Glutamatergic neuron (in vitro differentiated cells): Measurements from ENCODE around the gene NSUN4. TPM values are rescaled to one million over a fixed set of nuclear protein-coding genes. Genes with fewer than 3 reads are reported as not detected.
A peak's percentile ranks its signal among the peaks of the same experiment; 100 is the strongest.

Experiments used
- DNase-seq: peaks from one replicate; pipeline ENCODE4 v3.0.0; 2022
- H3K27ac Mint-ChIP-seq: one replicate; pipeline ENCODE4 v1.8.0; 2020; ENCODE audit warnings: mild to moderate bottlenecking, mixed read lengths, inconsistent platforms; ENCODE audit not compliant: unreplicated experiment
- H3K27me3 Mint-ChIP-seq: one replicate; pipeline ENCODE4 v1.8.0; 2020; ENCODE audit warnings: mild to moderate bottlenecking, moderate library complexity, mixed read lengths, inconsistent platforms; ENCODE audit not compliant: unreplicated experiment
- H3K36me3 Mint-ChIP-seq: one replicate; pipeline ENCODE4 v1.8.0; 2020; ENCODE audit warnings: mild to moderate bottlenecking, mixed read lengths, inconsistent platforms; ENCODE audit not compliant: unreplicated experiment
- H3K4me1 Mint-ChIP-seq: one replicate; pipeline ENCODE4 v1.8.0; 2020; ENCODE audit warnings: mild to moderate bottlenecking, low read depth, mixed read lengths, inconsistent platforms; ENCODE audit not compliant: unreplicated experiment
- H3K4me3 Mint-ChIP-seq: one replicate; pipeline ENCODE4 v1.8.0; 2020; ENCODE audit warnings: mild to moderate bottlenecking, mixed read lengths, inconsistent platforms; ENCODE audit not compliant: unreplicated experiment
- H3K9me3 Mint-ChIP-seq: one replicate; pipeline ENCODE4 v1.8.0; 2020; ENCODE audit warnings: mild to moderate bottlenecking, moderate library complexity, mixed read lengths, inconsistent platforms; ENCODE audit not compliant: unreplicated experiment
- total RNA-seq: library from RNA; stranded (reverse); fragmentation: NEBNext Ultra II Directional; extraction: Animal tissue kit (Norgen Biotek cat#: 25700); gene quantifications from one replicate; pipeline ENCODE4 v1.2.1, GENCODE V29; 2021; ENCODE audit not compliant: unreplicated experiment
- TF ChIP-seq, protein P1 (sequence below): fragments of 200-600 bp; sonication (generic); IDR thresholded peaks from one replicate; pipeline ENCODE4 v1.5.0; 2021; ENCODE audit not compliant: partially characterized antibody, unreplicated experiment

NSUN4 gene
- total RNA-seq, 1 donor from 2014 or later, result 20.2 TPM

DNA sequence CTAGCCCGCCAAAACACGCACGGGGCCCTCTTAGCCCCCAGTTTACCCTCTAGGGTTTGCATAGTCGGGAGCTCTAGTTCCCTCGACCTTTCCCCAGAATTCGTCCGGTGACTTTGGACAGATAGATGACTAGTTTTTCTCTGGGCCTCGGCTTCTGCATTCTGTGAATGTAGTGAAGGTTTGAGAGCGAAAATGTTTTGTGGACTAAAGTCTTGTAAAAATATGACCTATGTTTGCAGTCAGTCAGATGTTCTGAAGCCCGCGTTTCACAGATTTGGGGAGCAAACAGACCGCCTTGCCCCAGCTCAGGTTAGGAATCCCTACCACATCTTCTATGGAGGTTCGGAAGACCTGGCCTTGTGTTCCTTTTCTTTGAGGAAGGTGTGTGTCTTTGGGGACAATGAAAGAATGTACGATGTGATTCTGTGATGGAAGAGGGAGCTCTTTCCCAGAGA lies 36.7 kb upstream of the NSUN4 start:
- H3K9me3 Mint-ChIP-seq, result peaks cover 9% of the 10 kb centered on the region
- DNase-seq, result no peak
- H3K27ac Mint-ChIP-seq, result peak overlapping the region; percentile 98
- peak overlapping the region; percentile 100 for H3K4me3 Mint-ChIP-seq
- TF ChIP-seq, protein P1, sequence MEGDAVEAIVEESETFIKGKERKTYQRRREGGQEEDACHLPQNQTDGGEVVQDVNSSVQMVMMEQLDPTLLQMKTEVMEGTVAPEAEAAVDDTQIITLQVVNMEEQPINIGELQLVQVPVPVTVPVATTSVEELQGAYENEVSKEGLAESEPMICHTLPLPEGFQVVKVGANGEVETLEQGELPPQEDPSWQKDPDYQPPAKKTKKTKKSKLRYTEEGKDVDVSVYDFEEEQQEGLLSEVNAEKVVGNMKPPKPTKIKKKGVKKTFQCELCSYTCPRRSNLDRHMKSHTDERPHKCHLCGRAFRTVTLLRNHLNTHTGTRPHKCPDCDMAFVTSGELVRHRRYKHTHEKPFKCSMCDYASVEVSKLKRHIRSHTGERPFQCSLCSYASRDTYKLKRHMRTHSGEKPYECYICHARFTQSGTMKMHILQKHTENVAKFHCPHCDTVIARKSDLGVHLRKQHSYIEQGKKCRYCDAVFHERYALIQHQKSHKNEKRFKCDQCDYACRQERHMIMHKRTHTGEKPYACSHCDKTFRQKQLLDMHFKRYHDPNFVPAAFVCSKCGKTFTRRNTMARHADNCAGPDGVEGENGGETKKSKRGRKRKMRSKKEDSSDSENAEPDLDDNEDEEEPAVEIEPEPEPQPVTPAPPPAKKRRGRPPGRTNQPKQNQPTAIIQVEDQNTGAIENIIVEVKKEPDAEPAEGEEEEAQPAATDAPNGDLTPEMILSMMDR, result no peak
- H3K4me1 Mint-ChIP-seq, result peaks cover 26% of the 10 kb centered on the region
- H3K36me3 Mint-ChIP-seq, result no peaks in the 10 kb centered on the region
- H3K27me3 Mint-ChIP-seq, result peaks cover 4% of the 10 kb centered on the region

- Mint-ChIP-seq H3K4me3 (peak overlapping the region; percentile 4), H3K36me3 (peaks cover 5% of the 10 kb centered on the region), H3K27ac (no peak overlapping the region), H3K27me3 (peaks cover 1% of the 10 kb centered on the region), H3K4me1 (peaks cover 18% of the 10 kb centered on the region), H3K9me3 (peaks cover 7% of the 10 kb centered on the region)
- TF ChIP-seq, protein P1, result no peak
- DNase-seq, result no peak
Measured at GRCh38 chr1:46306159-46306530, 34.5 kb upstream of the NSUN4 start.

DNA sequence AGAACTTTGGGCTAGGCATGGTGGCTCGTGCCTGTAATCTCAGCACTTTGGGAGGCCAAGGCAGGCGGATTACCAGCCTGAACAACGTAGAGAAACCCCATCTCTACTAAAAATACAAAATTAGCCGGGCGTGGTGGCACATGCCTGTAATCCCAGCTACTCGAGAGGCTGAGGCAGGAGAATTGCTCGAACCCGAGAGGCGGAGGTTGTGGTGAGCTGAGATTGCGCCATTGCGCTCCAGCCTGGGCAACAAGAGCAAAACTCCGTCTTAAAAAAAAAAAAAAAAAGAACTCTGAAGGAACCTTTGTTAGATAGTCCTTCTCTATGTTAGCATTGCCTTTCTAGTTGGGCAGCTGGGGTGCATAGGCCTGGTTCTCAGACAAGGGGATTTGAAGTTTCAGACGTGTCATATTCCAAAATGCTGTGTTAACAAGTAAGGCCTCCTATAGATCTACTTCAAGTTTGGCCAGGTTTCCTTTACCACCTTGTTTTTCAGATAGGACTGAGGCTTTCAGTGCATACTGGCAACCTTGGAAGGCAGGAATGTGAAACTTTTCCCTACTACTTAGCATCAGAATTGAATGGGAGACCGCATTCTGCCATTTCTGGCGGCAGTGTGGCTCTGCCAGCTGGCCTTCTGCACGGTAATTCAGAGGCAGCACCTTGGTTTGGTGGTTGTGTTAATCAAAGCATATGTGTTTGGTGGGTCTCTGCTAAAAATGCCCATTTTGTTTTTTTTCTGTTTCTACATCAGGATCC lies 31.0 kb upstream of the NSUN4 start:
- Mint-ChIP-seq H3K27ac (no peak overlapping the region), H3K4me1 (peaks cover 12% of the 10 kb centered on the region), H3K36me3 (peaks cover 5% of the 10 kb centered on the region), H3K4me3 (no peak overlapping the region), H3K27me3 (peaks cover 1% of the 10 kb centered on the region), H3K9me3 (peaks cover 1% of the 10 kb centered on the region)
- TF ChIP-seq, protein P1, result no peak
- no peak for DNase-seq

DNA sequence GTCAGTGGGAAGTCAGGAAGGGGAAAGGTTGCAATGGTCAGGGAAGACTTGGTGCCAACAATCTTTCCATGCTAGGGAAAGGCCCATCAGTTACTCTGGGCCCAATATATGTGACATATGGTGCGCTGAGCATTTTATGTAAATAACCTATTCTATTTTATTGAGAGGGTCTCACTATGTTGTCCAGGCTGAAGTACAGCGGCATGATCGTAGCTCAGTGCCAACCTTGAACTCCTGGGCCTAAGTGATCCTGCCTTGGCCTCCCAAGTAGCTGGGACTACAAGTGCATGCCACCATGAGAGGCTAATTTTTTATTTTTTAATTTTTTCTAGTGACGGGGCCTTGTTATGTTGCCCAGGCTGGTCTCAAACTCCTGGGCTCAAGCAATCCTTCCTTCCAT lies 30.3 kb upstream of the NSUN4 start:
- TF ChIP-seq, protein P1, result no peak
- Mint-ChIP-seq H3K27ac (no peak overlapping the region), H3K4me1 (peaks cover 12% of the 10 kb centered on the region), H3K27me3 (peaks cover 1% of the 10 kb centered on the region), H3K36me3 (peaks cover 5% of the 10 kb centered on the region), H3K4me3 (no peak overlapping the region), H3K9me3 (peaks cover 1% of the 10 kb centered on the region)
- DNase-seq, result no peak

- no peak for DNase-seq
- TF ChIP-seq, protein P1, result no peak
- peaks cover 7% of the 10 kb centered on the region for H3K4me1 Mint-ChIP-seq
- H3K4me3 Mint-ChIP-seq, result no peak overlapping the region
- no peaks in the 10 kb centered on the region for H3K36me3 Mint-ChIP-seq
- H3K27me3 Mint-ChIP-seq, result no peaks in the 10 kb centered on the region
- H3K9me3 Mint-ChIP-seq, result peaks cover under 1% of the 10 kb centered on the region
- H3K27ac Mint-ChIP-seq, result no peak overlapping the region
Measured at GRCh38 chr1:46315669-46316403, 24.8 kb upstream of the NSUN4 start.
